Measurements from ENCODE around the gene FABP1. TPM values are rescaled to one million over a fixed set of nuclear protein-coding genes. Genes with fewer than 3 reads are reported as not detected.

Gene FABP1
- total and polyA plus RNA-seq, 9 of the 15 experiments (the other 6 are each of a cell fraction or from before 2014, with no cell fraction given), result 0.64 TPM; not detected in 8

DNA sequence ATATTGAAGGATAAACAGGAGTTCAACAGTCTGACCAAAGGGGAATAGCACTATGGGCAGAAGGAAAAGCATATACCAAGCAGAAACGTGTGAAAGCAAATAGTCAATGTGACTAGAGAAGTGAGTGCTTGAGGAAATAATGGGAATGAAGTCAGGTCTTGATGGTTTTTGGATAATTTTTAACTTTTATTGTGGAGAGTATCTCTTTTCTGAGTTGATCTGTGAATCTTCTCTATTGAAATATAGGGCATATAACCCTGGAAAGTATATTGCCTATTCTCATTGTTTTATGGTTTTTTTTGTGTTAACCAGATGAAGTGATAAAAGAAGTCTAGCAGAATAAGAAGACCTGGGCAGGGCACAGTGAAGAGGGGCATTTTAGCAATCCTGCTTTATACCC, 16.4 kb upstream of the FABP1 start:
- no peaks in the 10 kb centered on the region for H3K4me1 ChIP-seq (replicated peaks in 1 of 2; ENCODE audit: control insufficient read depth in 2 of 2, insufficient read depth in 2 of 2, low read length in 2 of 2)

More for the DNA sequence above, 16.4 kb upstream of the FABP1 start:
- Histone ChIP-seq H3K79me2 (ENCODE audit: control insufficient read depth, insufficient read depth, low read length) (no peaks in the 10 kb centered on the region), H3K27ac (ENCODE audit: extremely low read depth, low read depth, low read length) (no peak overlapping the region), H3K27me3 (ENCODE audit: control insufficient read depth in 2 of 2, insufficient read depth in 2 of 2, low read length in 2 of 2) (peaks cover 0 to 3% of the 10 kb centered on the region in 2 experiments; a peak in 1 of 5 replicates), H3K9ac (ENCODE audit: insufficient read depth in 1 of 2, low read depth in 2 of 2, low read length in 2 of 2) (no peak overlapping the region), H4K20me1 (replicated peaks; ENCODE audit: control insufficient read depth, insufficient read depth, low read length) (no peaks in the 10 kb centered on the region), H3K9me1 (ENCODE audit: control insufficient read depth, insufficient read depth, low read length) (no peaks in the 10 kb centered on the region), H2AFZ (ENCODE audit: low read depth, low read length) (no peak overlapping the region), H3K9me3 (replicated peaks; ENCODE audit: control insufficient read depth, insufficient read depth, low read depth, low read length) (no peaks in the 10 kb centered on the region), H3K36me3 (ENCODE audit: control insufficient read depth, insufficient read depth, low read length) (no peaks in the 10 kb centered on the region), H3K4me2 (ENCODE audit: insufficient read depth, low read length) (no peak overlapping the region), H3K4me3 (no peak overlapping the region)
- intact Hi-C loops (cut with micrococcal nuclease) (no loop called here), in situ Hi-C loops (cut with MboI) (no loop called here)
- ChIA-PET POLR2A (no interaction called here), CTCF (ENCODE audit: low intra/inter-chr PET ratio) (no interaction called here)
- no TSS peak for BruUV-seq (replicated peaks)
- 0% methylated on average over 1 of the region's 1 CpG for WGBS (ENCODE audit: insufficient coverage, low coverage, missing lambda C conversion rate)
- no peak for ATAC-seq
- no peak for DNase-seq (ENCODE audit: extremely low read depth in 1 of 4, low spot score in 3 of 4)
- TF ChIP-seq, protein P1, sequence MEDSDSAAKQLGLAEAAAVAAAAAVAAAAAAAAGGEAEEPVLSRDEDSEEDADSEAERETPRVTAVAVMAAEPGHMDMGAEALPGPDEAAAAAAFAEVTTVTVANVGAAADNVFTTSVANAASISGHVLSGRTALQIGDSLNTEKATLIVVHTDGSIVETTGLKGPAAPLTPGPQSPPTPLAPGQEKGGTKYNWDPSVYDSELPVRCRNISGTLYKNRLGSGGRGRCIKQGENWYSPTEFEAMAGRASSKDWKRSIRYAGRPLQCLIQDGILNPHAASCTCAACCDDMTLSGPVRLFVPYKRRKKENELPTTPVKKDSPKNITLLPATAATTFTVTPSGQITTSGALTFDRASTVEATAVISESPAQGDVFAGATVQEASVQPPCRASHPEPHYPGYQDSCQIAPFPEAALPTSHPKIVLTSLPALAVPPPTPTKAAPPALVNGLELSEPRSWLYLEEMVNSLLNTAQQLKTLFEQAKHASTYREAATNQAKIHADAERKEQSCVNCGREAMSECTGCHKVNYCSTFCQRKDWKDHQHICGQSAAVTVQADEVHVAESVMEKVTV (CRISPR knock-in tag; IDR thresholded peaks at IDR 0.05), result no peak
- TF ChIP-seq ERF (CRISPR knock-in tag; IDR thresholded peaks at IDR 0.05), result no peak
- TF ChIP-seq HNRNPK (IDR thresholded peaks at IDR 0.05; ENCODE audit: low read depth, low read length, poor library complexity, severe bottlenecking), result no peak
- TF ChIP-seq POLR2AphosphoS5 (IDR thresholded peaks at IDR 0.05; ENCODE audit: control insufficient read depth, insufficient read depth, low read depth, low read length), result no peak
- TF ChIP-seq, protein P2, sequence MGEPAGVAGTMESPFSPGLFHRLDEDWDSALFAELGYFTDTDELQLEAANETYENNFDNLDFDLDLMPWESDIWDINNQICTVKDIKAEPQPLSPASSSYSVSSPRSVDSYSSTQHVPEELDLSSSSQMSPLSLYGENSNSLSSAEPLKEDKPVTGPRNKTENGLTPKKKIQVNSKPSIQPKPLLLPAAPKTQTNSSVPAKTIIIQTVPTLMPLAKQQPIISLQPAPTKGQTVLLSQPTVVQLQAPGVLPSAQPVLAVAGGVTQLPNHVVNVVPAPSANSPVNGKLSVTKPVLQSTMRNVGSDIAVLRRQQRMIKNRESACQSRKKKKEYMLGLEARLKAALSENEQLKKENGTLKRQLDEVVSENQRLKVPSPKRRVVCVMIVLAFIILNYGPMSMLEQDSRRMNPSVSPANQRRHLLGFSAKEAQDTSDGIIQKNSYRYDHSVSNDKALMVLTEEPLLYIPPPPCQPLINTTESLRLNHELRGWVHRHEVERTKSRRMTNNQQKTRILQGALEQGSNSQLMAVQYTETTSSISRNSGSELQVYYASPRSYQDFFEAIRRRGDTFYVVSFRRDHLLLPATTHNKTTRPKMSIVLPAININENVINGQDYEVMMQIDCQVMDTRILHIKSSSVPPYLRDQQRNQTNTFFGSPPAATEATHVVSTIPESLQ (CRISPR knock-in tag; IDR thresholded peaks at IDR 0.05), result no peak
- no peak for TF ChIP-seq GTF2E2 (tag; IDR thresholded peaks at IDR 0.05)
- TF ChIP-seq SMARCC2 (IDR thresholded peaks at IDR 0.05; ENCODE audit: low read depth), result no peak
- no peak for TF ChIP-seq ZNF436 (CRISPR knock-in tag; IDR thresholded peaks at IDR 0.05)
- TF ChIP-seq NR1H2 (CRISPR knock-in tag; IDR thresholded peaks at IDR 0.05), result no peak
- TF ChIP-seq LARP7 (IDR thresholded peaks at IDR 0.05), result no peak
- no peak for TF ChIP-seq ZNF316 (IDR thresholded peaks at IDR 0.05)
- TF ChIP-seq SMAD2 (IDR thresholded peaks at IDR 0.05; ENCODE audit: low read depth, low read length), result no peak
- TF ChIP-seq, protein P3, sequence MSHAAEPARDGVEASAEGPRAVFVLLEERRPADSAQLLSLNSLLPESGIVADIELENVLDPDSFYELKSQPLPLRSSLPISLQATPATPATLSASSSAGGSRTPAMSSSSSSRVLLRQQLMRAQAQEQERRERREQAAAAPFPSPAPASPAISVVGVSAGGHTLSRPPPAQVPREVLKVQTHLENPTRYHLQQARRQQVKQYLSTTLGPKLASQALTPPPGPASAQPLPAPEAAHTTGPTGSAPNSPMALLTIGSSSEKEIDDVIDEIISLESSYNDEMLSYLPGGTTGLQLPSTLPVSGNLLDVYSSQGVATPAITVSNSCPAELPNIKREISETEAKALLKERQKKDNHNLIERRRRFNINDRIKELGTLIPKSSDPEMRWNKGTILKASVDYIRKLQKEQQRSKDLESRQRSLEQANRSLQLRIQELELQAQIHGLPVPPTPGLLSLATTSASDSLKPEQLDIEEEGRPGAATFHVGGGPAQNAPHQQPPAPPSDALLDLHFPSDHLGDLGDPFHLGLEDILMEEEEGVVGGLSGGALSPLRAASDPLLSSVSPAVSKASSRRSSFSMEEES (CRISPR knock-in tag; IDR thresholded peaks at IDR 0.05), result no peak
- no peak for TF ChIP-seq TAF1 (IDR thresholded peaks at IDR 0.05; ENCODE audit: control insufficient read depth, extremely low read depth, insufficient read depth, low read length, severe bottlenecking)
- no peak for TF ChIP-seq CREB1 (IDR thresholded peaks at IDR 0.05)
- no peak for TF ChIP-seq CREB1 (CRISPR knock-in tag; IDR thresholded peaks at IDR 0.05)
- TF ChIP-seq FIP1L1 (IDR thresholded peaks at IDR 0.05; ENCODE audit: low read depth, low read length, poor library complexity, severe bottlenecking), result no peak
- no peak for TF ChIP-seq POU5F1 (IDR thresholded peaks at IDR 0.05; ENCODE audit: borderline replicate concordance, low read depth, low read length, partially characterized antibody)
- TF ChIP-seq BDP1 (IDR thresholded peaks at IDR 0.05; ENCODE audit: insufficient read depth, insufficient read length), result no peak
- no peak for TF ChIP-seq STAT5A (IDR thresholded peaks at IDR 0.05; ENCODE audit: borderline replicate concordance, low read length)
- FAIRE-seq, result no peak

Measured in K562 (cell line).